ENCODE measurements around the gene COQ9. TPM values are rescaled to one million over a fixed set of nuclear protein-coding genes. Genes with fewer than 3 reads are reported as not detected.

Gene COQ9
- total RNA-seq, 1 donor from 2014 or later = 58.7 TPM

Other genes with a start within 250 kb of the COQ9 start
- 85.3 and 106 TPM in 2 replicates for gene ARL2BP, start 202.2 kb upstream of the COQ9 start, total RNA-seq
- 13.8 and 16.9 TPM in 2 replicates for gene PLLP, start 162.8 kb upstream of the COQ9 start, total RNA-seq
- gene CCL22, start 88.7 kb upstream of the COQ9 start, total RNA-seq = not detected in 2 replicates
- 3.3 and 31.7 TPM in 2 replicates for gene CX3CL1, start 75.0 kb upstream of the COQ9 start, total RNA-seq
- gene CCL17, start 42.7 kb upstream of the COQ9 start, total RNA-seq = not detected in 2 replicates
- gene CIAPIN1, start 94 bp upstream of the COQ9 start, total RNA-seq = 70.5 and 92.1 TPM in 2 replicates
- gene POLR2C, start 15.2 kb downstream of the COQ9 start, total RNA-seq = 106 and 118 TPM in 2 replicates
- gene DOK4, start 39.0 kb downstream of the COQ9 start, total RNA-seq = 21.4 and 21.6 TPM in 2 replicates
- 12.6 and 25.5 TPM in 2 replicates for gene CCDC102A, start 89.1 kb downstream of the COQ9 start, total RNA-seq
- not detected in 2 replicates for gene ADGRG5, start 95.2 kb downstream of the COQ9 start, total RNA-seq
- 21.8 and 35.4 TPM in 2 replicates for gene ADGRG1, start 181.2 kb downstream of the COQ9 start, total RNA-seq
- 2.7 and 4.6 TPM in 2 replicates for gene ADGRG3, start 220.8 kb downstream of the COQ9 start, total RNA-seq
- gene DRC7, start 247.3 kb downstream of the COQ9 start, total RNA-seq = 0.09 TPM in 1 of 2 replicates, not detected in the other